GM12892 (cell line): Measurements from ENCODE around the gene LAMP1.
"Not testable (repeated sequence)": the region's sequence is repeated elsewhere in the genome, so short reads cannot be mapped to it uniquely, and the experiment has no call there.

Experiments used
- DNase-seq: peaks from one replicate; pipeline ENCODE4 v3.0.0; 2011; ENCODE audit not compliant: insufficient read length
- FAIRE-seq: peaks from 2 replicates; lab custom pipeline; 2011; peaks lifted over from hg19 to GRCh38; lab: Jason Lieb, UNC
- POLR2A ChIP-seq: IDR thresholded peaks from 2 replicates; pipeline ENCODE4 v1.6.1; 2011; ENCODE audit warnings: low read depth, low read length, control low read depth
- POLR2AphosphoS5 ChIP-seq: IDR thresholded peaks from 2 replicates; pipeline ENCODE4 v1.6.1; 2011; ENCODE audit warnings: low read depth, low read length, control low read depth
- TAF1 ChIP-seq: IDR thresholded peaks from 2 replicates; pipeline ENCODE4 v1.6.1; 2011; ENCODE audit warnings: low read depth, mild to moderate bottlenecking, control low read depth, low read length, borderline replicate concordance

The LAMP1 gene

DNA sequence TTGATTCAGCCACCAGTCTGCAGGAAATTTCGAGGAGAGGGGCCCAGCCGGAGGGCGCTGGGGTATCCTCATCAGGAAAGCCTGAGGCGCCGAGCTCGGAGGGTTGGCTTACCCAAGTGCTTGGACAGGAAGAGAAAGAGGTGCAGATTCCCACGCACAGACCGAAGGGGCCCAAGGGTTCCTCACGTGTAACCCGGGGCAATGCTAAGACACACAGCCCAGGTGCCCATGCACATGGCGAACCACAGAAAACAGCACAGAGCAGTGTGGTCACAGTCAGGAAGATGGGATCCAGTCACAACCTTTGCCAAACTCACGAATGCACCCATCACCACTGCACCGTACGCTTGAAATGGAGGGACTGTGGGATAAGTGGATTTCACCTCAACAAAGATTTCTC lies 36.0 kb downstream of the LAMP1 start:
- TF ChIP-seq POLR2A (no peak), POLR2AphosphoS5 (no peak)
- FAIRE-seq (no peak), DNase-seq (no peak)

GRCh38 chr13:113337556-113337955 lies 40.5 kb downstream of the LAMP1 start:
- no peak for DNase-seq
- no peak for TF ChIP-seq TAF1
- TF ChIP-seq POLR2A, result no peak
- TF ChIP-seq POLR2AphosphoS5, result no peak
- no peak for FAIRE-seq

DNA sequence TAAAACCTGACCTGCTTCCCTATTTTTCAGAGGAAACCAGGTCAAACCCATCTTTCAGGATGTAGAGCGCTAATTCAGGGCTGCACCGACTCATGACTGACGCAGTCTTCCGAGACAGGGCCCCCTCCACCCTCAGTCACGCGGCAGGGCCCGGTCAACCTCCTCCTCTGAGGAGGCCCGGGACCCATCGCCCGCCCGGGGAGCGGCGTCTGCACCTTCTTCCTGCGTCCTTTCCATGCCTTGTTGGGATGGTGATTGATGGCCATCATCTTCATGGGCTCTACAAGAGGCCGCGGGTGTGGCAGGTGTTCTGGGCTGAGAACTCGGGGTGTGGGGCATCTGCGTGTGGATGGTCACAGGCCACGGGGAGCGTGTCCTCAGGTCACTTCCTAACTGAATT lies 40.9 kb downstream of the LAMP1 start:
- FAIRE-seq (no peak), DNase-seq (no peak)
- TF ChIP-seq POLR2AphosphoS5 (no peak), POLR2A (no peak), TAF1 (no peak)

DNA sequence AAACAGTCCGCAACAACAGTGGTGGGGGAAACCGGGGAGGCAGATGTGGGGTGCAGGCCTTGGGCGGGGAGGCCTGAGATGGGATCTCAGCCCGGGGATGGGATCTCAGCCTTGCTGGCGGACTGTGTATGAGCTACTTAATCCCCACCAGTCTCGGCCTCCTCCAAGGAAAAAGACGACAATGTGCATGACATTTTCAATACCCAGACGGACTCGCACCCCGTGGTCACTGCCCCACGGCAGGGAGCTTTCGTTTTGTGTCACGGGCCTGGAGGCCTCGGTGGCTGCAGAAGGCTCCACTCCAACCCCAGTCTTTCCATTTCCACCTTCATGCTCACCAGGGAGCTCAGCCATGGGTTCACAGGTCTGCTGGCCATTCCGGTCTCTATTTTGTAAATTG lies 41.4 kb downstream of the LAMP1 start:
- TF ChIP-seq POLR2A (no peak), TAF1 (no peak), POLR2AphosphoS5 (no peak)
- no peak for DNase-seq
- no peak for FAIRE-seq

DNA sequence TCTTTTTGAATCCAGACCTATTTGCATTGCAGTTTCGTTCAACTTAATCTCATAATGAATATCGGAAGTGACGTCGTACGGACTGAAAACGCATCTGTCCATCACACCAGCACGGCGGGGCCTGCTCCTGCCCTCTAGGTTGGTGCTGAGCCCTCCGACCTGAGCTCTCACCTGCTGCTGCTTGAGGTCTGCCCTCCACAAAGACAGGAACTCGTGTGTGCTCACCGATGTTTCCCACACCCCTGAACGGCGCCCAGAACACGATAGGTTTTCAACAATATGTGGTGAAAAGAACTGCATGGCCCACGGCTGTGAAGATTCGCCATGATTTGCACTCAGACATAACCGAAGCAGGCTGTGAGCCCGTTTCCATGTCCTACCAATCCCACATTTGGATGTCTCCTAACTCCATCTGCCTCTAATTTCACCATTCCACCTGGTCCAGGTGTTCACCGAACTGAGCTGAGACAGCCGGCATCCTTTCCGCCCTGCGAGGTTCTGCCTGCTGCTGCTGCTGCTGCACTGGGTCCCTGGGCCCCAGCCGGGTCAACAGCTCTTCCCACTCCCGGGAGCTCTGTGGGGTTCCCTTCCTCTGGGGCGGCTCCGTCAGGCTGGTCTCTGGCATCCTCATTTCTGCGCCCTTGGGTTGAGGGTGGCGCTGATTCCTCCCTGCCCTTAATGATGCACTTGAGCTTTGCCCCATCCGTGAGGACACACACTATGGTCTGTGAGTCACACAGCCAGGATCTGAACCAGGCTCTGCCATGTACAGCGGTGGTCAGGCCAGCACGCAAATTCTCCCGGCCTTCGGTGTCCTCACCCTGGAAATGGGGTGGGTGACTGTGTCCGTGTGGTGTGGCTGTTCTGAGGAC lies 46.0 kb downstream of the LAMP1 start:
- DNase-seq (no peak), FAIRE-seq (no peak)
- TF ChIP-seq POLR2AphosphoS5 (no peak), POLR2A (no peak), TAF1 (no peak)

- no peak for FAIRE-seq
- DNase-seq, result no peak
- no peak for TF ChIP-seq POLR2AphosphoS5
- no peak for TF ChIP-seq TAF1
- no peak for TF ChIP-seq POLR2A
Measured at GRCh38 chr13:113343692-113343968, 46.6 kb downstream of the LAMP1 start.

DNA sequence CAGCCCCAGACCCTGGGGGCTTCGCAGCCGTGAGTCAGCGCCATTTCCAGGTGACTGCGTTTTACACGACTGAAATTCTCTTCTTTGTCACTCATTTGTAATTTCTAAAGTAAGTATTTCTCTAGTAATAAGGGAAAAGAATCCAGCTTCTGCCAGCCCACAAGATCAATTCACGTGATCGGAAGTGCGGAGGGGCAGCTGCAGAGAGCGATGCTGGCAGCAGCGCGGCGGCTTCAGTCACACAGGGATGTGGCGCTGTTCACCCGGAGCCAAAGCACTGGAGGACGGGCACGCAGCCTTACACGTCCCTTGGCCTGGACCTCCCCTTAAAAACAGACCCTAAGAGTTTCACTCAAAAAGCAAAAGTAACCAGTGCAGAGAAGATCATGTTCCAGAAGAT lies 48.4 kb downstream of the LAMP1 start:
- DNase-seq (no peak), FAIRE-seq (no peak)
- TF ChIP-seq TAF1 (no peak), POLR2AphosphoS5 (no peak), POLR2A (no peak)

DNA sequence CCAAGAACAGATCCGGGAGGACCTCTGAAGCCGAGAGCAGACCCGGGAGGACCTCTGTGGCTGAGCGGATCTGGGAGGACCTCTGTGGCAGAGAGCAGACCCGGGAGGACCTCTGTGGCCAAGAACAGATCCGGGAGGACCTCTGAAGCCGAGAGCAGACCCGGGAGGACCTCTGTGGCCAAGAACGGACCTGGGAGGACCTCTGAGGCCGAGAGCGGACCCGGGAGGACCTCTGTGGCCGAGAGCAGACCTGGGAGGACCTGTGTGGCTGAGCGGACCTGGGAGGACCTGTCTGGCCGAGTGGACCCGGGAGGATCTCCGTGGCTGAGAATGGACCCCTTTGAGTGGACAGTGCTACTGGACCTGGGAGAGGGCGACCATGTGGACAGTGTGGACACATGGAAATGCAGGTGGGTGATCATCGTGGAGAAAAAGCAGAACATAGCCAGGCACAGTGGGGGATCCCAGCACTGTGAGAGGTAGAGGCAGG lies 50.7 kb downstream of the LAMP1 start:
- not testable (repeated sequence) for FAIRE-seq

DNA sequence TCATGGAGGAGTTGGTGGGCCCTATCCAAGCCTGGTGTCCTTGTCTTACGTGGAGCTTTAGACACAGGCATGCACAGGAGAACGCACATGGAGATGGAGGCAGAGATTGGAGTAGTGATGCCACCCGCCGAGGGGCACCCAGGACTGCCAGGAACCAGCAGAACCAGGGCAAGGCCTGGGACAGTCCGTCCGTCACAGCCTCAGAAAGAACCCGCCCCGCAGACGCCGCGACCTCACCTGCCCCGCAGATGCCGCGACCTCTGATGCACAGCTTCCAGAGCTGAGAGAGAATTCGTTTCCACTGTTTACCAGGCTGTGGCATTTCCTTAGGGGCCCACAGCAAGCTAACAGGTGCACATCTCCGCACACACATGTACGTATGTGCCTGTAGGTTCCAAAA lies 51.6 kb downstream of the LAMP1 start:
- no peak for FAIRE-seq

More for the DNA sequence above, 50.7 kb downstream of the LAMP1 start:
- not testable (repeated sequence) for DNase-seq

DNA sequence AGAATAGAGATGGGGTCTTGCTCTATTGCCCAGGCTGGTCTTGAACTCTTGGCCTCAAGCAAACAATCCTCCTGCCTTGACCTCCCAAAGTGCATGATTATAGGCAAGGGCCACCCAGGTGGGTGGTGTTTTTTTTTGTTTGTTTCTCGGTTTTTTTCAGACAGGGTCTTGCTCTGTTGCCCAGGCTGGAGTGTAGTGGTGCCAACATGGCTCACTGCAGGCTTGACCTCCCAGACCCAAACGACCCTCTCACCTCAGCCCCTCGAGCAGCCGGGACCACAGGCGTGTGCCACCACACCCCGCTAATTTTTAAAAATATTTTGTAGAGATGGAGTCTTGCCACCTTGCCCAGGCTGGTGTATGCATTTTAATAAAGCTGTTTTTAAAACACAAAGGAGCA lies 52.0 kb downstream of the LAMP1 start:
- TF ChIP-seq POLR2A (no peak), TAF1 (no peak), POLR2AphosphoS5 (no peak)
- DNase-seq, result no peak
- no peak for FAIRE-seq

More for the DNA sequence above, 51.6 kb downstream of the LAMP1 start:
- DNase-seq, result no peak
- TF ChIP-seq POLR2AphosphoS5 (no peak), POLR2A (no peak), TAF1 (no peak)

- FAIRE-seq (no peak), DNase-seq (no peak)
- TF ChIP-seq POLR2A (no peak), POLR2AphosphoS5 (no peak), TAF1 (no peak)
Measured at GRCh38 chr13:113349491-113349890, 52.5 kb downstream of the LAMP1 start.
